T-helper 1 cell (primary cell): Measurements from ENCODE around the gene HOXB3.
A peak's percentile ranks its signal among the peaks of the same experiment; 100 is the strongest.

Experiments used
- DNase-seq, 5 donors: peaks; one replicate each; pipeline ENCODE4 v3.0.0-alpha.2; 2012 to 2020

The HOXB3 gene

GRCh38 chr17:48625495-48626244, 35.6 kb upstream of the HOXB3 start:
- DNase-seq = peak in 2 of 5 donors; percentile 21 to 32

DNA sequence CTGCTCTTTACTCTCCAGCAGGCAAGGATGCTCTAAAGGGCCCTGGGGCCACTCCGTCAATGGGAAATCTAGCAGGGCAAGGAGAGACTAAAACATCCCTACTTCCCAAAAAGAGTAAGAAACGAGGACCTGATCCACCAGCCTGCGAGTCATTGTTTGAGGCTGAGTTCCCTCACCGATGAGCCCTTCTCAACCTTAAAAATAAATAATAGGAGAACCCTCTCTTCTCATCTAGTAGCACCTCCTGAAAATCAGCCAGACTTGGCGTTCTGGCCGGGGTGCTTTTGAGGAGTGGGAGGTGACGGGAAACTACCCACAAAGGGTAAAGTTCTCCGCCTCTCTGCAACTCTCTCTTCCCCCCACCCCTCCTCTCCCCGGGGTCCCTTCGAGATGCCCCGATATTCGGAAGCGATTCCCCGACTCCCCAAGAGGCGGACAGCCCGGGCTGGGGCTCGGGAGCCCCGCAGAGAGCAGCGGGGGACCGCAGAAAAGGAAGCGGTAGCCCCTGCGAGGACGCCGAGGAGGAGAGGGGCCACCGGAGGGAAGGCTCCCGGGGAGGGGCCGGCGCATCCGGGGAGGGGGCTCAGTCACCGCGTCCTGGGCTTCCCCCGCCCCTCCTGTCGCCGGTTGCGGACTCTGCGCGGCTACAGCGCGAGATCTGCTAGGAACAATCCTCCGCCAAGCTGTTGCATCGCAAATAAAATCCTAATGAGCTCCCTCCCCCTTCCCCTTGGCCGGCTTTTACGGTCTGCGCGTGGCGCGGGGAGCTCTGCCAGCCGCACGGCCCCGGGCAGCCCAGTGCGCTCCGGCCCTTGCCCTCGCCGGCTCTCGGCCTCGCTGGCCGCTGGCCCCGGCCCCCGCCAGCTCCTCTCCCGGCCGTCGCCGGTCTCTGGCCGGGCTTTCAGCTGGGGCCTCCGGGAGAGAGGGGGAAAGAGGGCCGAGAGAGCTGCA, 34.8 kb upstream of the HOXB3 start:
- peak in 1 of 5 donors; percentile 28 for DNase-seq

GRCh38 chr17:48624118-48624517, 34.1 kb upstream of the HOXB3 start:
- no peak for DNase-seq

DNA sequence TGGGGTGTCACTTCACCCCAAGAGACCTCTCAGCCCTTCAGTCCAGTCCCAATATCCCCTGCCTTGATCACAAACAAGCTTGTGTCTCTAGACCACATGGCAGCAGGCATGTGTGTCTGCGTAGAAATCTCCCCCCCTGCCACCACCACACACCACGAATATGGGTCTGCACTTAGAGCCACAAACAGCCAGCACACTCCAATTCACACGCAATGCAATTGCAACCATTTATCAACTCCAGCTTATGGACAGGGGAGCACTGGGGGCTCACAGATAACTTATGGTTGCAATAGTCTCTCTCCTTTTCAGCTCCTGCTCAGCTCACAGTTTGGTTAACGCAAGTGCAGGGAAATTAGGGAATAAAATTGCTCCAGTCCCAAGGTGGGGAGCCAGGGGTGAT, 33.5 kb upstream of the HOXB3 start:
- no peak for DNase-seq

GRCh38 chr17:48622857-48623256, 32.8 kb upstream of the HOXB3 start:
- no peak for DNase-seq

DNA sequence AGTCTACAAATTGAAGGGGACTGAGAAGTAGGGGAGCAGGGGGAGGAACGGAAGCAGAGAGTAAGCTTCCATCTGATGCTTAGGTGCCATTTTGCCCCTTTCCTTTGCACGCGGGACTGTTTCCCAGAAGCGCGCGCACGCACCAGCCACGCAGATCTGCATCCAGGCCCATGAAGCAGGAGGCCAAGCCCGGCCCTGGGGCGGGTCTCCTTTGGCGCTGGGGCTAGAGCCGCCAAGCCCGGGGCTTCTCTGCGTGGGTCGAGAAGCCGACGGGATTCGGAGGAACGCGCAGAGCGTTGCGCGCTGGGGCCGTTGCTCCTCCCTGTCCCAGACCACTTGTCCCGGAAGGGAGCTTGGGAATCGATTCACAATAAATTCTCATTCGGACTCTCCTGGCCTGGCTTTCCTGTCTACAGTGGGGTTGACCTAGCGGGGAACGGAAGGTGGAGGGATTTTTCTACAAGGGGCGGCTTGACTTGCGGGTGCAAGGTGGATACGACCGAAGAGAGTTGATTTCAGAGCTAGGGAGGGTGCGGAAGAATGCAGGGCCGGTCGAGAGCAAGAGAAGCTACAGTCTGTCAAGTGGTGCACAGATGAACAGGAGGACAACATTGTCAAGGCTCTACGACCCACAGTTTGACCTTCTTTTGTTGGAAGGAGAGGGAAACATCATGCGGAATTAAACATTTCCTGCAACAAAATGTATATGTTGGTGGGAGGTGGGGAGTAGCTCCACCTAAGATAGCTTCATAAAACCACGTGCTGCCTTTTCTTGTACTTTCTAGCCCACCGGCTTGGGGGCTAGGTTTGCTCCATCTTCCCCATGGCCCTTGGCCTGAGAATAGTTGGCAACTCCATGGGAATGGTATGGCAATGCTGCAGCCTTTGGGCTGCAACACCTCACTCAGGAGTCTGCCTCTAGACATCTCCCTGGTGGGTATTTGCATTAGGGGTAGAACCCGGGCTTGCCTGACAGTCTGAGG, 31.7 kb upstream of the HOXB3 start:
- DNase-seq = no peak

GRCh38 chr17:48620461-48621139, 30.6 kb upstream of the HOXB3 start:
- DNase-seq = no peak

- DNase-seq = no peak
Observed at GRCh38 chr17:48619826-48620449, 29.9 kb upstream of the HOXB3 start.

GRCh38 chr17:48618256-48618896, 28.3 kb upstream of the HOXB3 start:
- peak; percentile 62 to 82 (median 73) for DNase-seq

DNA sequence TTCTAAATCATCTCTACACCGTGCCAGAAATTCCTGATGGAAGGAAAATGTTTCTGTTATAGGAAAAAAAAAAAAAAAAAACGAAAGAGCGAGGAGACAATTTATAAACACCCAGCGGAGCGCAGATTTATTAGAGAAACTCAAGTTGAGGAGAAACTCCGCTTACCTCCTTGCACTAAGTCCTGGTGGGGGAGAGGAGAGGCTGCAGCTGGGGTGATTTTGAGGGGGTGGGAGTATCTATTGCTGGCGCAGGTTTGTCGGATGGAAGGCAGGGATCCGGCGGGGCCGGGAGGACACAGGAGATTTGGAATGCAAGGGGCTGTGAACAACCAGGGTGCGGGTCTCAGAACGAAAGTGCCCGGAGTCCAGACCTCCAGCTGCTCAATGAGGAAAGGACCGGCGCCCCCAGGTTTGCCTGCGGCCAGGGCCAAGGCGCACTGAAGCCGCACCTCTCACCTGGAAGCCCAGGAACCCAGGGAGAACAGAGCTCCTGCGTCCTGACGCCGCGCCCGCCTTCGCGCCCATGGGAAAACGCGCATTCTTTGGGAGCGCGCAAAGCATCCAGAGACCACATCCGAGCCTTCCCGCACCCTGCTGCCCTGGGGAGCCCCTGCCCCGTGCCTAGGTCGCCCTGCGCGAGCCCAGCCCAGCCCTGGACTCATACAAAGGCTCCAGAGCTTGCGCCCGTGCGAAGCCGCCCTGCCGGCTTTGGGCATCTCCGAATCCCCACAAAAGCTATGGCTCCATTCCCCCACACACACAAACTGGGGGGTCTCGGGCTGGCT, 27.6 kb upstream of the HOXB3 start:
- no peak for DNase-seq

DNA sequence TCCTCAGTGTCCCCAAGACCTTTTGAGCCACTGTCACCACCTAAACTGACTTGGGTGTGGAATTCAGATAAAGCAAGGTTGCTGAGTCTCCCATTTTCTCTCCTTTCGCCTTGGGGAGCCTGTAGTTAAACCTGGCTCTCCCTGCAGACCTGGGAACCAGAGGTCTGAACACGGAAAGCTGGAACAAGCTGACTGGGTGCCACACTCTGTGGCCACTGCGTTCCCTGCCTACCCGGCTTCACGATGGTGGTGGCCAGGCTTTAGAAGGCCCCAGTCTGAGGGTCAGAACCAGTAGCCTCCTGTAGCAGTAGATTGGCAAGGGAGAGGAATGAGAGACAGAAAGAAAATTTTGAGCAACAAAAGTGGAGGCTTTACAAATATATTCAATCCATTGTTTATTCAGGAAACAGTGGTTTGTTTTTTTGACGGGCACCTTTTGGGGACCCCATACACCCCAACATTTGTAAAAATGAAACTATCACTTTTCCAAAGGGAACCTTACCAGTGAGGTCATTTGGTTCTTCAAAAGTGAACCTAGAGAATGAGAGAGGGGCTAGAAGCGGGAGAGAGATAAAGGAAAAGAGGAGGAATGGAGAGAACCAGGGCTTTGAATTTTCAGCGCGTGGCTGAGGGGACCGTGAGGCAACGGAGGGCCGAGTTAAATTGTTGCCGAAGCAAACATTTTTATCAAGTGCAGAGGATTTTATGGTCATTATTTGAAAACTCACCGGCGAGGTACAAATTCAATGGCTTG, 26.9 kb upstream of the HOXB3 start:
- DNase-seq = no peak

DNA sequence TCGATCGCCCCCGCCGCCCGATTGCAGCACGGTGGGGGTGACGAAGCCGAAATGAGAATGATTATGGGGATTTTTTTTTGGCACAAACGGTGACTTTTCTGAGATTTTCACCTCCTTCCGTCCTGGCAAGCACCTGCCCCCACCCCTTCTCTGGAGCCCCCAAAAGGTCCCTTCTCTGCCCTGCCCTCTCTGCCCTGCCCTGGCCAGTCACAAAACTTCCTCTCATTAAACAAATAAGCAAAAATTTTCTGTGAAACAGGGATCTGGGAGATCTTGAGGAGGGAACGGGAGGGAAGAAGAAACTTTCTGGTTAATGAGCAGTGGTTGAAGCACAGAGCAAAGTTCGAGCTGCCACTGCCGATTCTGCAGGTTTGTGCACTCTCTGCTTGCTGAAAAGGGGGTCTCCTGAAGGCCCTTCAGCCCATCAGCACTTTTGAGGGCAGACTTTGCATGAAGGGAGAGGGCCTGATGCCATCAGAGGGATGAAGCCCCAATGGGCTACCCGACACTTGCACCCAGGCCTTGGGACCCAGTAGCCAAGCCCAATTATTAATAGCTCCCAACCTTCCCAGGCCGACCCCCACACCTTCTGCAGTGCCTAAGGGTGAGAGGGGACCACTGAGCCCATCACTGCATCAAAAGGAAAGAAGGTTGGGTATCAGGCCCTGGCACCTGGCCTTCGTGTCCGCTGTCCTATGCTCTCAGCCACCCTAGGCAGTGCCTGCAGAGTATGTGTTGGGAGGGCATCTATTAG, 26.1 kb upstream of the HOXB3 start:
- no peak for DNase-seq

GRCh38 chr17:48615047-48615962, 25.3 kb upstream of the HOXB3 start, which contains the start of gene HOXB8:
TSS of gene HOXB8 (minus strand) at chr17:48615292. CDS start at chr17:48614704, 588 bp downstream.
- no peak for DNase-seq

- DNase-seq = peak in 1 of 5 donors; percentile 43
Observed at GRCh38 chr17:48613862-48614694, 24.0 kb upstream of the HOXB3 start.

- DNase-seq = peak in 4 of 5 donors; percentile 37 to 46 (median 40)
Observed at GRCh38 chr17:48612854-48613691, 23.0 kb upstream of the HOXB3 start.
